ENCODE data around the gene GOLGA8A. TPM values are rescaled to one million over a fixed set of nuclear protein-coding genes. Genes with fewer than 3 reads are reported as not detected.
"Not testable (repeated sequence)": the region's sequence is repeated elsewhere in the genome, so short reads cannot be mapped to it uniquely, and the experiment has no call there.

GOLGA8A gene
- total and polyA plus RNA-seq, 4 donors, result 7.8 to 87.2 (median 47.6) TPM

DNA sequence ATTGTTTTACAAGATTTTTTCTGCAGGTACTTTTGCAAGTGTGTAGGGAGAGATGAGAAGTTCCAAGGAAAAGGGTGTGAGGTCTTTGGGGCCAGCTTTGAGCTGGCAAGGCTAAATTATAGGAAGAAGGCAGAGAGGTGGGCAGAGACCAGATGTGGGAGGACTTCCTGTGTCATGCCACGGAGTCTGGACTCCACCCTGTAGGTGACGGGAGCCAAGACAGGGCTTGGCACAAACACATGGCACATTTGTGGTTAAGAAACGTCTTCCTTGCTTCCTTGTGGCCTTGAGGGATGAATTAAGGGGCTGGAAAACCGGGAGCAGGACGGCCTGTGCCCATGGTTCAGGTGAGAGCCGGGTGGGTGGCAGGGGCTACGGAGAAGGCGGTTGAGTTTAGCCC is 19.2 kb downstream of the GOLGA8A start:
- not testable (repeated sequence) for H3K27me3 ChIP-seq (ENCODE audit: control insufficient read depth in 3 of 3, insufficient read depth in 3 of 3, low read length in 2 of 3); H3K9ac ChIP-seq (ENCODE audit: insufficient read depth in 1 of 2, low read length in 2 of 2); H3K4me1 ChIP-seq (ENCODE audit: control insufficient read depth in 5 of 5, insufficient read depth in 5 of 5, low read length in 5 of 5); H3K36me3 ChIP-seq (ENCODE audit: control insufficient read depth in 4 of 4, insufficient read depth in 4 of 4, low read length in 4 of 4); H3K9me3 ChIP-seq (ENCODE audit: control insufficient read depth in 4 of 4, insufficient read depth in 3 of 4, low read length in 3 of 4); ATAC-seq (ENCODE audit: insufficient read depth, low FRiP score); H3K27ac ChIP-seq (ENCODE audit: low read depth in 1 of 2, low read length in 1 of 2); H3K4me3 ChIP-seq; DNase-seq
- WGBS, 2 donors, result 64% methylated on average over 8 of the region's 8 CpGs; no CpG with 5 or more reads in 1 of the 2 donors

DNA sequence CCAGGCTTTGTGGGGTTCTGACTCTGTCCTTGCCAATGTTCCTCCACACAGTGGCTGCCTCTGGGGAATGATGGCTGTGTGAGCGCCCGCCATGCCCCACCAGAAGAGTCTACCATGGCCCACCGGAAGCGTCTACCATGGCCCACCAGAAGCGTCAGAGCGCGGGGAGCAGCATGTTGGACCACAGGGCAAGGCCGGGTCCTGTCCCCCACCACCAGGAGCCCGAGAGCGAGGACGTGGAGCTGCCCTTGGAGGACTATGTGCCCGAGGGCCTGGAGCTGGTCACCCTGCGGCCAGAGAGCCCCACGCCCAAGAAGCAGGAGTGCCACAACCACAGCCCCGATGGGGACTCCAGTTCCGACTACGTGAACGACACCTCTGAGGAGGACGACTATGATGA is 28.1 kb downstream of the GOLGA8A start:
- not testable (repeated sequence) for H3K4me1 ChIP-seq (ENCODE audit: control insufficient read depth in 5 of 5, insufficient read depth in 5 of 5, low read length in 5 of 5); H3K27me3 ChIP-seq (ENCODE audit: control insufficient read depth in 3 of 3, insufficient read depth in 3 of 3, low read length in 2 of 3); H3K9me3 ChIP-seq (ENCODE audit: control insufficient read depth in 4 of 4, insufficient read depth in 3 of 4, low read length in 3 of 4); DNase-seq; H3K27ac ChIP-seq (ENCODE audit: low read depth in 1 of 2, low read length in 1 of 2); H3K36me3 ChIP-seq (ENCODE audit: control insufficient read depth in 4 of 4, insufficient read depth in 4 of 4, low read length in 4 of 4); H3K4me3 ChIP-seq; H3K9ac ChIP-seq (ENCODE audit: insufficient read depth in 1 of 2, low read length in 2 of 2); ATAC-seq (ENCODE audit: insufficient read depth, low FRiP score)
- 97 to 98% methylated on average over 5 to 10 of the region's 19 CpGs for WGBS, 2 donors

DNA sequence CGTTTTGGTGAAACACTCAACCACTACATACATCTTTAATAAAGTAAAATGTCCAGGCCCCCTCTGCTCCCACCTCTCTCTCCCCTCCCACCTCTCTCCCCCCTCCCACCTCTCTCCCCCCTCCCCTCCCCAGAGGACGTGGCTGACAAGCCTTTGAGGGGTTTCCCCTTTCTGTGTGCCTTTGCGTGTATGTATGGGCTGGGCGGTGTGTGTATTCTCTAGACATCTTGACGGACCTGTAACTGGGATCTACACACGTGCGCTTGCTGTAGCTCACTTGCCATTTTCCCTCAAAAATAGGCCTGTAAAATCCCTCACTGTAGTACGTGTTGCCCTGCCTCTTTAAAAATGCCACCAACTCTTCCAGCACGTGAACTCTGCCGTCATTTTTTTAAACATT is 28.6 kb downstream of the GOLGA8A start:
- WGBS, 2 donors, result 30 to 64% methylated on average over 2 to 3 of the region's 10 CpGs
- not testable (repeated sequence) for H3K4me1 ChIP-seq (ENCODE audit: control insufficient read depth in 5 of 5, insufficient read depth in 5 of 5, low read length in 5 of 5); H3K27ac ChIP-seq (ENCODE audit: low read depth in 1 of 2, low read length in 1 of 2); H3K27me3 ChIP-seq (ENCODE audit: control insufficient read depth in 3 of 3, insufficient read depth in 3 of 3, low read length in 2 of 3); DNase-seq; H3K4me3 ChIP-seq; H3K9ac ChIP-seq (ENCODE audit: insufficient read depth in 1 of 2, low read length in 2 of 2); H3K9me3 ChIP-seq (ENCODE audit: control insufficient read depth in 4 of 4, insufficient read depth in 3 of 4, low read length in 3 of 4); ATAC-seq (ENCODE audit: insufficient read depth, low FRiP score); H3K36me3 ChIP-seq (ENCODE audit: control insufficient read depth in 4 of 4, insufficient read depth in 4 of 4, low read length in 4 of 4)

DNA sequence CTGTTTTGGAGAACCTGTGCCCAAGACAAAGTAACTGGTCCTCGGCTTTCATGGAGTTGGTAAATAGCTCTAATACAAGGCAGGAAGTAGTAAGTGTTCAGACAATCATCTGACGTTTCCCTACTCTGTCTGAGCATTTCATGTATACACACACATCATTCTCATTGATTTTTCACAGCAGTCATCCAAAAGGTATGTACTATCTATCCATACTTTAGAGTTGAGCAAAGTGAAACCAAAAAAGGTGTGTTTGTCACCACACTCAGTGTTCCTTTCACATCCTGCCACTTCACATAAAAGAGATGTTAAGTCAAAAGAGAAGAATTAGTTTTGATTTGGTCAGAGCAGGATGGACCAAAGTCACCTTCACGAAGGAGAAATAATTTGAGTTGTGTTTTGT is 33.7 kb downstream of the GOLGA8A start:
- H3K4me1 ChIP-seq (ENCODE audit: control insufficient read depth in 5 of 5, insufficient read depth in 5 of 5, low read length in 5 of 5); ATAC-seq (ENCODE audit: insufficient read depth, low FRiP score); H3K27ac ChIP-seq (ENCODE audit: low read depth in 1 of 2, low read length in 1 of 2); H3K9ac ChIP-seq (ENCODE audit: insufficient read depth in 1 of 2, low read length in 2 of 2); H3K36me3 ChIP-seq (ENCODE audit: control insufficient read depth in 4 of 4, insufficient read depth in 4 of 4, low read length in 4 of 4); H3K27me3 ChIP-seq (ENCODE audit: control insufficient read depth in 3 of 3, insufficient read depth in 3 of 3, low read length in 2 of 3); H3K4me3 ChIP-seq; H3K9me3 ChIP-seq (ENCODE audit: control insufficient read depth in 4 of 4, insufficient read depth in 3 of 4, low read length in 3 of 4); DNase-seq: not testable (repeated sequence)
- WGBS, 2 donors, result no CpG with 5 or more reads among the region's 3 CpGs

- not testable (repeated sequence) for H3K9ac ChIP-seq (ENCODE audit: insufficient read depth in 1 of 2, low read length in 2 of 2); H3K9me3 ChIP-seq (ENCODE audit: control insufficient read depth in 4 of 4, insufficient read depth in 3 of 4, low read length in 3 of 4); H3K27me3 ChIP-seq (ENCODE audit: control insufficient read depth in 3 of 3, insufficient read depth in 3 of 3, low read length in 2 of 3); ATAC-seq (ENCODE audit: insufficient read depth, low FRiP score); H3K4me3 ChIP-seq; H3K36me3 ChIP-seq (ENCODE audit: control insufficient read depth in 4 of 4, insufficient read depth in 4 of 4, low read length in 4 of 4); H3K4me1 ChIP-seq (ENCODE audit: control insufficient read depth in 5 of 5, insufficient read depth in 5 of 5, low read length in 5 of 5); DNase-seq; H3K27ac ChIP-seq (ENCODE audit: low read depth in 1 of 2, low read length in 1 of 2)
- WGBS, 2 donors, result 95 to 97% methylated on average over 1 of the region's 4 CpGs
Measured at GRCh38 chr15:34403160-34403598, 34.4 kb downstream of the GOLGA8A start.

DNA sequence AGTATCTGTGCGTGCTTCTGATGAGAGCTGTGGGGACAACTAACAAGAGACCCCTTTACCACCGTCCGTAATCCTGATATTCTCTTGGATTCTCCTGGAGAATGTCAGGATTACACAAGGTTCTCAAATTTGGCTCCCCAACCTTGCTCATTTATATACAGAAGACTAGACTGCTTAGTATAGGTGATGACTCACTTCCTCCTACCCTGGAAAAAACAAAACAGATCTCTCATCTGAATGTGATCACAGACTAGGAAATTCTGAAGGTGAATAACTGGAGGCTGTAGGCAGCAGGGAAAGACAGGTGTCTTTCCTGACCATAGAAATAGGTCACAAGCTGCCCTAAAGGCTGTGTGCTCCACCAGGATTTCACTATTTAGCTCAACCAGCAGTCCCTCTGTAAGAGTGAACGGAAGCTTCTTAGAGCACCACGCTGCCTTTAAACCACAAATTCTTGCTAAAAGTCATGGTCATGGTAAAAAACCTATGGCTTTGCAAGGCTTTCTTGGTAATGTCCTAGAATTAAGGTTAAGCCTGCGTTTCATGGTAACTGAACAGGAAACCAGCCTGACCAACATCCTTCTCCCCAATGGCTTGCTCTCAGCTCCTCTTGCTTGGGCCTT is 39.9 kb downstream of the GOLGA8A start:
- H3K27ac ChIP-seq (ENCODE audit: low read depth in 1 of 2, low read length in 1 of 2); H3K4me1 ChIP-seq (ENCODE audit: control insufficient read depth in 5 of 5, insufficient read depth in 5 of 5, low read length in 5 of 5); ATAC-seq (ENCODE audit: insufficient read depth, low FRiP score); DNase-seq; H3K27me3 ChIP-seq (ENCODE audit: control insufficient read depth in 3 of 3, insufficient read depth in 3 of 3, low read length in 2 of 3); H3K36me3 ChIP-seq (ENCODE audit: control insufficient read depth in 4 of 4, insufficient read depth in 4 of 4, low read length in 4 of 4); H3K9ac ChIP-seq (ENCODE audit: insufficient read depth in 1 of 2, low read length in 2 of 2); H3K4me3 ChIP-seq; H3K9me3 ChIP-seq (ENCODE audit: control insufficient read depth in 4 of 4, insufficient read depth in 3 of 4, low read length in 3 of 4): not testable (repeated sequence)
- 18 to 67% methylated on average over 2 to 3 of the region's 6 CpGs for WGBS, 2 donors

DNA sequence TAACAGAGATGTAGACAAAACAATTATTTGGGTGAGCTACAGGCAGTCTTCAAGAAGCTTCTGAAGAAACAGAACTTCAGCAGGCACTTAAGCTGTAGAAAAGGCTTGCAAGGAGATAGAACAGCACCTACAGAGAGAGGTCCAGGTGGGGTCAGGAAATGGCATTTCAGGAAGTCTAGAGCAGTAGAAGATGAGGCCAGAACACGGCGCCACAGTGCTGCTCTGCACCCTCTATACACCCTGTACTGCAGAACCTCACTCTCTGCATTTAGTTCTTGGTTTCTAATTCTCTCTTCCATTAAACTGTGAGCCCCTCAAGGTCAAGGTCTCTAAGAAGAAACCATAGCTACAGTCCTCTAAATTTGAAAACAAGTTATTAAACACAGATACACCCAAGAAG is 44.6 kb downstream of the GOLGA8A start:
- DNase-seq; H3K9ac ChIP-seq (ENCODE audit: insufficient read depth in 1 of 2, low read length in 2 of 2); H3K4me3 ChIP-seq; ATAC-seq (ENCODE audit: insufficient read depth, low FRiP score); H3K36me3 ChIP-seq (ENCODE audit: control insufficient read depth in 4 of 4, insufficient read depth in 4 of 4, low read length in 4 of 4); H3K27ac ChIP-seq (ENCODE audit: low read depth in 1 of 2, low read length in 1 of 2); H3K4me1 ChIP-seq (ENCODE audit: control insufficient read depth in 5 of 5, insufficient read depth in 5 of 5, low read length in 5 of 5); H3K27me3 ChIP-seq (ENCODE audit: control insufficient read depth in 3 of 3, insufficient read depth in 3 of 3, low read length in 2 of 3); H3K9me3 ChIP-seq (ENCODE audit: control insufficient read depth in 4 of 4, insufficient read depth in 3 of 4, low read length in 3 of 4): not testable (repeated sequence)
- WGBS, 2 donors, result 92% methylated on average over 2 of the region's 2 CpGs; no CpG with 5 or more reads in 1 of the 2 donors

- not testable (repeated sequence) for H3K9me3 ChIP-seq (ENCODE audit: control insufficient read depth in 4 of 4, insufficient read depth in 3 of 4, low read length in 3 of 4); H3K36me3 ChIP-seq (ENCODE audit: control insufficient read depth in 4 of 4, insufficient read depth in 4 of 4, low read length in 4 of 4); H3K27me3 ChIP-seq (ENCODE audit: control insufficient read depth in 3 of 3, insufficient read depth in 3 of 3, low read length in 2 of 3); H3K4me1 ChIP-seq (ENCODE audit: control insufficient read depth in 5 of 5, insufficient read depth in 5 of 5, low read length in 5 of 5); H3K27ac ChIP-seq (ENCODE audit: low read depth in 1 of 2, low read length in 1 of 2); ATAC-seq (ENCODE audit: insufficient read depth, low FRiP score); H3K9ac ChIP-seq (ENCODE audit: insufficient read depth in 1 of 2, low read length in 2 of 2); DNase-seq; H3K4me3 ChIP-seq
- WGBS, 2 donors, result no CpG with 5 or more reads among the region's 16 CpGs
Measured at GRCh38 chr15:34389594-34390086, 48.0 kb downstream of the GOLGA8A start.

Measured in lung (tissue), 10 donors.